HepG2 (cell line): ENCODE data around the gene OS9. TPM values are rescaled to one million over a fixed set of nuclear protein-coding genes. Genes with fewer than 3 reads are reported as not detected.

Experiments used
- ATAC-seq: fragments of 200-7000 bp; cut with Tn5 transposase; 3 replicates; pipeline ENCODE4 v1.9.1; 2020; ENCODE audit warnings: mild to moderate bottlenecking, moderate library complexity
- BruUV-seq: library from RNA; stranded (reverse); fragments of 400-500 nt; replicated peaks from 2 replicates; lab custom pipeline; 2021; lab: Mats Ljungman, UMichigan
- CTCF ChIA-PET: fragments of 300-600 bp; formaldehyde crosslinking; extraction: SDS; loops from one replicate; lab custom pipeline; 2021; ENCODE audit warnings: low total read pairs, inconsistent platforms, low intra/inter-chr PET ratio; lab: Yijun Ruan, JAX
- POLR2A ChIA-PET: fragments of 350-600 bp; sonication (Branson Sonifier 250); formaldehyde crosslinking; loops from one replicate; lab custom pipeline; 2020; ENCODE audit warnings: antibody characterized with exemption, inconsistent platforms; lab: Yijun Ruan, JAX
- DNase-seq: peaks from one replicate; pipeline ENCODE4 v3.0.0-alpha.2; 2015; ENCODE audit warnings: low spot score
- FAIRE-seq: peaks from 3 replicates; lab custom pipeline; 2011; peaks lifted over from hg19 to GRCh38; lab: Jason Lieb, UNC
- H2AFZ ChIP-seq: one replicate; pipeline ENCODE4 v1.6.1; 2011; ENCODE audit warnings: low read length, inconsistent platforms
- H3K27ac ChIP-seq: fragments of 300-600 bp; 3 replicates; pipeline ENCODE4 v1.8.0; 2011; ENCODE audit warnings: mixed run types, mild to moderate bottlenecking, mixed read lengths, low read length, inconsistent platforms; ENCODE audit not compliant: insufficient read depth; ENCODE audit errors: extremely low read length
- H3K27me3 ChIP-seq, 2 experiments: fragments of 200-600 bp in 1 of 2; 2 replicates in 1 of 2; 3 replicates in 1 of 2; pipeline versions ENCODE4 v1.6.0 to v1.8.0; 2011; ENCODE audit warnings: low read length in 2 of 2, mild to moderate bottlenecking in 2 of 2, moderate library complexity in 2 of 2, inconsistent platforms in 1 of 2; ENCODE audit not compliant: insufficient read depth in 2 of 2, control insufficient read depth in 1 of 2
- H3K36me3 ChIP-seq, 2 experiments: fragments of 200-600 bp in 1 of 2; replicated peaks in 1 of 2; 2 replicates in 1 of 2; 3 replicates in 1 of 2; pipeline versions ENCODE4 v1.5.1 to v1.8.0; 2011; ENCODE audit warnings: low read length in 2 of 2, inconsistent platforms in 1 of 2; ENCODE audit not compliant: insufficient read depth in 2 of 2, control insufficient read depth in 1 of 2
- H3K4me1 ChIP-seq: 2 replicates; pipeline ENCODE4 v1.5.1; 2012; ENCODE audit warnings: low read length, inconsistent platforms; ENCODE audit not compliant: insufficient read depth
- H3K4me2 ChIP-seq: 2 replicates; pipeline ENCODE4 v1.6.0; 2011; ENCODE audit warnings: low read depth, low read length, inconsistent platforms
- H3K4me3 ChIP-seq, 3 experiments: fragments of 200-600 bp in 1 of 3; sonication (generic), shearing (Covaris generic) in 1 of 3; replicated peaks in 1 of 3; 2 replicates each; pipeline ENCODE4 v1.5.1; 2011 to 2016; ENCODE audit warnings: low read length in 3 of 3, inconsistent platforms in 2 of 3, low read depth in 2 of 3, mild to moderate bottlenecking in 2 of 3, control low read depth in 1 of 3, mixed read lengths in 1 of 3; ENCODE audit not compliant: insufficient read depth in 1 of 3
- H3K79me2 ChIP-seq: one replicate; pipeline ENCODE4 v1.6.1; 2011; ENCODE audit warnings: low read length, inconsistent platforms; ENCODE audit not compliant: insufficient read depth
- H3K9ac ChIP-seq: 2 replicates; pipeline ENCODE4 v1.6.0; 2011; ENCODE audit warnings: mild to moderate bottlenecking, low read depth, low read length, inconsistent platforms; ENCODE audit not compliant: insufficient read depth
- H3K9me3 ChIP-seq: 2 replicates; pipeline ENCODE4 v1.5.1; 2012; ENCODE audit warnings: mild to moderate bottlenecking, low read length
- H4K20me1 ChIP-seq: 2 replicates; pipeline ENCODE4 v1.6.0; 2011; ENCODE audit warnings: inconsistent platforms, mild to moderate bottlenecking, low read length, moderate library complexity; ENCODE audit not compliant: insufficient read depth
- BCL6 ChIP-seq: IDR thresholded peaks from 2 replicates; pipeline ENCODE4 v1.6.1; 2016; ENCODE audit warnings: missing genetic modification reagents, missing compliant biosample characterization
- GATAD2A ChIP-seq: IDR thresholded peaks from 2 replicates; pipeline ENCODE4 v1.6.1; 2016
- MTA1 ChIP-seq: sonication (generic); formaldehyde crosslinking; IDR thresholded peaks from 2 replicates; pipeline ENCODE4 v1.4.0; 2020; ENCODE audit warnings: missing genetic modification reagents, mild to moderate bottlenecking, borderline replicate concordance
- NCOR1 ChIP-seq: fragments of 200-600 bp; sonication (generic); IDR thresholded peaks from 2 replicates; pipeline ENCODE4 v1.7.0; 2017; ENCODE audit warnings: antibody characterized with exemption, low read length, borderline replicate concordance
- ONECUT2 ChIP-seq: sonication (generic); formaldehyde crosslinking; IDR thresholded peaks from 2 replicates; pipeline ENCODE4 v1.4.0; 2020; ENCODE audit warnings: missing genetic modification reagents
- PHF20 ChIP-seq: sonication (generic); formaldehyde crosslinking; IDR thresholded peaks from 2 replicates; pipeline ENCODE4 v1.5.0; 2020; ENCODE audit warnings: mild to moderate bottlenecking, missing genetic modification reagents
- PITX1 ChIP-seq: sonication (generic); formaldehyde crosslinking; IDR thresholded peaks from 2 replicates; pipeline ENCODE4 v1.5.1; 2020; ENCODE audit warnings: mild to moderate bottlenecking, missing genetic modification reagents
- PPARG ChIP-seq: conservative IDR thresholded peaks from 2 replicates; pipeline ENCODE4 v1.6.1; 2016; ENCODE audit warnings: missing biosample characterization, missing genetic modification reagents
- RARA ChIP-seq: IDR thresholded peaks from 2 replicates; pipeline ENCODE4 v1.6.1; 2016; ENCODE audit warnings: missing genetic modification reagents, missing compliant biosample characterization
- RFX1 ChIP-seq: fragments of 450-650 bp; IDR thresholded peaks from 2 replicates; pipeline ENCODE4 v1.6.1; 2017
- TCF7 ChIP-seq: sonication (generic); IDR thresholded peaks from 2 replicates; pipeline ENCODE4 v1.6.1; 2016; ENCODE audit warnings: antibody characterized with exemption, low read depth
- TRIM24 ChIP-seq: sonication (generic); formaldehyde crosslinking; IDR thresholded peaks from 2 replicates; pipeline ENCODE4 v1.8.0; 2022; ENCODE audit warnings: mild to moderate bottlenecking, missing genetic modification reagents
- ZNF292 ChIP-seq: sonication (generic); formaldehyde crosslinking; IDR thresholded peaks from 2 replicates; pipeline ENCODE4 v1.8.1; 2022; ENCODE audit warnings: mild to moderate bottlenecking, low read depth, missing genetic modification reagents, borderline replicate concordance
- ZNF383 ChIP-seq: sonication (generic); formaldehyde crosslinking; IDR thresholded peaks from 2 replicates; pipeline ENCODE4 v1.4.0; 2020; ENCODE audit warnings: missing genetic modification reagents, mild to moderate bottlenecking, borderline replicate concordance
- ZNF501 ChIP-seq: sonication (generic); formaldehyde crosslinking; IDR thresholded peaks from 2 replicates; pipeline ENCODE4 v1.5.1; 2020; ENCODE audit warnings: mild to moderate bottlenecking, moderate library complexity, missing genetic modification reagents
- ZSCAN25 ChIP-seq: sonication (generic); formaldehyde crosslinking; IDR thresholded peaks from 2 replicates; pipeline ENCODE4 v1.8.0; 2022; ENCODE audit warnings: mild to moderate bottlenecking, missing genetic modification reagents
- ZSCAN29 ChIP-seq: sonication (generic); formaldehyde crosslinking; conservative IDR thresholded peaks from 2 replicates; pipeline ENCODE4 v1.4.0; 2020; ENCODE audit warnings: mild to moderate bottlenecking, missing genetic modification reagents
- WGBS: methylation state at CpG from one replicate; pipeline ENCODE4 v1.1.6; 2017; ENCODE audit warnings: low lambda C conversion rate; 5-methylcytosine and 5-hydroxymethylcytosine counted together
- in situ Hi-C: cut with HindIII; loops from 2 replicates; pipeline ENCODE4 v1.10.0; 2017; ENCODE audit warnings: low pct_unique_long_range_greater_than_20kb; ENCODE audit not compliant: extremely low pct_ligation_motif_present
- intact Hi-C: fragments of 100-400 bp; cut with micrococcal nuclease; formaldehyde crosslinking; loops from one replicate; pipeline ENCODE4 v1.10.0; 2022; ENCODE audit not compliant: unreplicated experiment
- polyA plus RNA-seq, 8 experiments: library from polyadenylated mRNA; depleted of rRNA in 3 of 8; stranded (reverse) in 7 of 8; unstranded in 1 of 8; fragments of >200 nt; fragmentation: Illumina TruSeq in 4 of 8; extraction: Trizol in 4 of 8; gene quantifications; 2 replicates each; pipeline versions ENCODE4 v1.2.1 to v1.2.3, GENCODE V29; 2011 to 2016; ENCODE audit warnings: low read depth in 4 of 8, missing spikeins in 1 of 8, mixed read lengths in 1 of 8; ENCODE audit not compliant: insufficient read depth in 1 of 8
- total RNA-seq, 5 experiments: library from RNA; depleted of rRNA; stranded (reverse); fragments of >200 nt; fragmentation: Illumina TruSeq; extraction: Trizol; gene quantifications; 2 replicates each; pipeline ENCODE4 v1.2.3, GENCODE V29; 2016; ENCODE audit warnings: low read depth in 1 of 5
- TF ChIP-seq, protein P1 (sequence below): sonication (generic); formaldehyde crosslinking; conservative IDR thresholded peaks from 2 replicates; pipeline ENCODE4 v1.4.0; 2020; ENCODE audit warnings: mild to moderate bottlenecking, missing genetic modification reagents, moderate library complexity
- TF ChIP-seq, protein P2 (sequence below): sonication (generic); formaldehyde crosslinking; IDR thresholded peaks from 2 replicates; pipeline ENCODE4 v1.5.1; 2020; ENCODE audit warnings: missing genetic modification reagents, mild to moderate bottlenecking, borderline replicate concordance

Gene OS9
- total and polyA plus RNA-seq, 2 of the 13 experiments (the other 11 are each of a cell fraction or from before 2014, with no cell fraction given) = 156 to 206 TPM

DNA sequence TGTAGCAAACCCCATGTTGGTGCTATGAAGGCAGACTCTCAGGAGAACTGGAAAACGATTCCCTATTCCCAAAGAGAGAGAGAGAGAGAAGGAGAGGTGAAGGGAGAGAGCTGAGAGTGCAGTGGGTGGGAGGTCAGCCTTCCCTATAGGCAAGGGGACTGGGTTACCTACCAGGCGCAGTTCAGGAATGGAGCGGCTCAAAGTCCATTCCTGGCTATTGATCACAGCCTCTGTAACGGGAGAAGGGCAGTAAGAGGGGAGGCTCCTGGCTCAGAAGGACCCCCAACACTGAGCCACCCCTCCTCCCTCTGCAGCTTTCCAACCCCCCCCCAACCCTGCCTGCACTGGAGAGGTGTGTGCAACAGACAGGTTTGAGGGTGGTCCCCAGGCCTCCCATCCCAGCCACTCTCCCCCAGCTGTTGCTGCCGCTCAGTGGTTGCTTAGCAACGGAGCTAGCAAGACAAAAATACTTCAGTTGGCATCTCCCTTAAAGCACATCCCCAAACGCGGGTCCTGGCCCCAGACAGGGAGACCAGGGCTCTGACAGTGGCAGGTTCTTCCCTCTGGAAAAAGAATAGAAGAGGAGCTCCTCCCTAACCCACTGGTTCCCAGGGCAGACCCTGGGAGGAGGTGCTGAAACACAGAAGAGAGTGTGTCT is 41.4 kb downstream of the OS9 start:
- Histone ChIP-seq H2AFZ (no peak overlapping the region), H3K79me2 (no peaks in the 10 kb centered on the region), H3K4me1 (peaks cover 42% of the 10 kb centered on the region), H3K27ac (no peak overlapping the region), H3K36me3 (no peaks in the 10 kb centered on the region), H3K4me3 (peak overlapping the region in 1 of 3 experiments; percentile 73; a peak in 2 of 6 replicates), H3K27me3 (peaks cover 14 to 64% of the 10 kb centered on the region in 2 experiments), H3K4me2 (peak overlapping the region; percentile 94), H3K9ac (no peak overlapping the region), H4K20me1 (no peaks in the 10 kb centered on the region), H3K9me3 (no peaks in the 10 kb centered on the region)
- CTCF ChIA-PET = interaction anchor here (1.8 kb wide), 1 partner anchor 9 kb away, joined by 6 read pairs; no protein-coding TSS in a partner anchor
- ATAC-seq = peak; percentile 55
- no peak for FAIRE-seq
- POLR2A ChIA-PET = interaction anchor here (0.9 to 3.3 kb wide), 6 partner anchors 9 to 215 kb away, joined by 3 to 29 read pairs (median 4); partner anchors contain the start of genes CDK4, DCTN2, DDIT3 and TSPAN31
- intact Hi-C loops (loop anchor here (5.0 kb wide), 2 partner anchors 43 to 153 kb away; partner anchors contain the start of gene OS9), in situ Hi-C loops (no loop called here)
- WGBS = 7% methylated on average over 8 of the region's 8 CpGs
- DNase-seq = peak; percentile 23
- no TSS peak for BruUV-seq
- no peak for TF ChIP-seq TRIM24 (CRISPR knock-in tag)
- TF ChIP-seq RARA (CRISPR knock-in tag) = peak; percentile 45; the same call in 1 of the 2 replicates
- peak; percentile 84; the same call in 1 of the 2 replicates for TF ChIP-seq PPARG
- peak; percentile 87 for TF ChIP-seq ZSCAN25 (CRISPR knock-in tag)
- peak; percentile 16; the same call in 1 of the 2 replicates for TF ChIP-seq PHF20 (CRISPR knock-in tag)
- no peak for TF ChIP-seq TCF7
- 0 out of 2 replicates have a peak, but pooled peaks have one; percentile 37 for TF ChIP-seq ZNF383 (CRISPR knock-in tag)
- TF ChIP-seq BCL6 (CRISPR knock-in tag) = peak; percentile 35; the same call in 1 of the 2 replicates
- peak; percentile 42; the same call in 1 of the 2 replicates for TF ChIP-seq RFX1
- 0 out of 2 replicates have a peak, but pooled peaks have one; percentile 20 for TF ChIP-seq MTA1 (CRISPR knock-in tag)
- no peak for TF ChIP-seq ZSCAN29 (CRISPR knock-in tag)
- peak; percentile 67; the same call in 1 of the 2 replicates for TF ChIP-seq ONECUT2 (CRISPR knock-in tag)
- TF ChIP-seq ZNF501 (CRISPR knock-in tag) = no peak
- peak; percentile 24; the same call in 1 of the 2 replicates for TF ChIP-seq GATAD2A
- TF ChIP-seq PITX1 (CRISPR knock-in tag) = no peak
- peak; percentile 18; the same call in 1 of the 2 replicates for TF ChIP-seq NCOR1
- TF ChIP-seq, protein P1, sequence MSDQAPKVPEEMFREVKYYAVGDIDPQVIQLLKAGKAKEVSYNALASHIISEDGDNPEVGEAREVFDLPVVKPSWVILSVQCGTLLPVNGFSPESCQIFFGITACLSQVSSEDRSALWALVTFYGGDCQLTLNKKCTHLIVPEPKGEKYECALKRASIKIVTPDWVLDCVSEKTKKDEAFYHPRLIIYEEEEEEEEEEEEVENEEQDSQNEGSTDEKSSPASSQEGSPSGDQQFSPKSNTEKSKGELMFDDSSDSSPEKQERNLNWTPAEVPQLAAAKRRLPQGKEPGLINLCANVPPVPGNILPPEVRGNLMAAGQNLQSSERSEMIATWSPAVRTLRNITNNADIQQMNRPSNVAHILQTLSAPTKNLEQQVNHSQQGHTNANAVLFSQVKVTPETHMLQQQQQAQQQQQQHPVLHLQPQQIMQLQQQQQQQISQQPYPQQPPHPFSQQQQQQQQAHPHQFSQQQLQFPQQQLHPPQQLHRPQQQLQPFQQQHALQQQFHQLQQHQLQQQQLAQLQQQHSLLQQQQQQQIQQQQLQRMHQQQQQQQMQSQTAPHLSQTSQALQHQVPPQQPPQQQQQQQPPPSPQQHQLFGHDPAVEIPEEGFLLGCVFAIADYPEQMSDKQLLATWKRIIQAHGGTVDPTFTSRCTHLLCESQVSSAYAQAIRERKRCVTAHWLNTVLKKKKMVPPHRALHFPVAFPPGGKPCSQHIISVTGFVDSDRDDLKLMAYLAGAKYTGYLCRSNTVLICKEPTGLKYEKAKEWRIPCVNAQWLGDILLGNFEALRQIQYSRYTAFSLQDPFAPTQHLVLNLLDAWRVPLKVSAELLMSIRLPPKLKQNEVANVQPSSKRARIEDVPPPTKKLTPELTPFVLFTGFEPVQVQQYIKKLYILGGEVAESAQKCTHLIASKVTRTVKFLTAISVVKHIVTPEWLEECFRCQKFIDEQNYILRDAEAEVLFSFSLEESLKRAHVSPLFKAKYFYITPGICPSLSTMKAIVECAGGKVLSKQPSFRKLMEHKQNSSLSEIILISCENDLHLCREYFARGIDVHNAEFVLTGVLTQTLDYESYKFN (CRISPR knock-in tag) = peak; percentile 67
- TF ChIP-seq ZNF292 (CRISPR knock-in tag) = peak; percentile 41; the same call in 1 of the 2 replicates
- TF ChIP-seq, protein P2, sequence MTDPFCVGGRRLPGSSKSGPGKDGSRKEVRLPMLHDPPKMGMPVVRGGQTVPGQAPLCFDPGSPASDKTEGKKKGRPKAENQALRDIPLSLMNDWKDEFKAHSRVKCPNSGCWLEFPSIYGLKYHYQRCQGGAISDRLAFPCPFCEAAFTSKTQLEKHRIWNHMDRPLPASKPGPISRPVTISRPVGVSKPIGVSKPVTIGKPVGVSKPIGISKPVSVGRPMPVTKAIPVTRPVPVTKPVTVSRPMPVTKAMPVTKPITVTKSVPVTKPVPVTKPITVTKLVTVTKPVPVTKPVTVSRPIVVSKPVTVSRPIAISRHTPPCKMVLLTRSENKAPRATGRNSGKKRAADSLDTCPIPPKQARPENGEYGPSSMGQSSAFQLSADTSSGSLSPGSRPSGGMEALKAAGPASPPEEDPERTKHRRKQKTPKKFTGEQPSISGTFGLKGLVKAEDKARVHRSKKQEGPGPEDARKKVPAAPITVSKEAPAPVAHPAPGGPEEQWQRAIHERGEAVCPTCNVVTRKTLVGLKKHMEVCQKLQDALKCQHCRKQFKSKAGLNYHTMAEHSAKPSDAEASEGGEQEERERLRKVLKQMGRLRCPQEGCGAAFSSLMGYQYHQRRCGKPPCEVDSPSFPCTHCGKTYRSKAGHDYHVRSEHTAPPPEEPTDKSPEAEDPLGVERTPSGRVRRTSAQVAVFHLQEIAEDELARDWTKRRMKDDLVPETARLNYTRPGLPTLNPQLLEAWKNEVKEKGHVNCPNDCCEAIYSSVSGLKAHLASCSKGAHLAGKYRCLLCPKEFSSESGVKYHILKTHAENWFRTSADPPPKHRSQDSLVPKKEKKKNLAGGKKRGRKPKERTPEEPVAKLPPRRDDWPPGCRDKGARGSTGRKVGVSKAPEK (CRISPR knock-in tag) = no peak
